ENCODE results near the gene PIK3C2B. TPM values are rescaled to one million over a fixed set of nuclear protein-coding genes. Genes with fewer than 3 reads are reported as not detected.

PIK3C2B gene
- total RNA-seq, 1 experiment from 2014 or later: 24.7 TPM

DNA sequence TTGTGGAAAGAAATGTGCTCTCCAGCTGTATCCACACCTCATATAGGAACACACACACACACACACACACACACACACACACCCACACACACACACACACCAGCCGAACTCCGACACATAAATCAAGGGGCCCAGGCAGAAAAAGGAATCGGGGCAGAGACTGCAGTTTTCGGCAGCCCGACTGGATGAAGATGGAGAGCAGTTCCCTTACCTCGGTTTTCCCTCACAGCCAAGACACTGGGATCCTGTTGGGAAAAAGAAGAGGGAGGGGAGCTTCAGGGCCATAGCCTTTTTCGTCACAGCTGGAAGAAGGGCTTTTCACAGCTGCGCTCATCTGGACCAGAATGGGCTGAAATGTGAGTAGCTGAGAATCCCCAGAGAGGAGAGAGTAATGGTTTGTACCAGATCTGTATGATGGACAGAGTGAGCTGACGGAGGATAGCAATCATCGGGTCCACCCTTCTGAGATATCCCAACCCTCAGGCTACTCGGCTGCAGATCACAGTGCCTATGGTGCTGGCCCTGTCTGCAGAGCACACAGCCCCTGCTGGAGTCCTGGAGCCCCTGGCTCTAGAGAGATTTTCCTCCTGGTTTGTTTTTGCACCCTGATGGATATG, 37.7 kb downstream of the PIK3C2B start:
- Mint-ChIP-seq H3K9me3 (ENCODE audit: unreplicated experiment) (no peaks in the 10 kb centered on the region), H3K36me3 (ENCODE audit: insufficient read depth, unreplicated experiment) (peaks cover 14% of the 10 kb centered on the region), H3K4me3 (ENCODE audit: unreplicated experiment) (no peak overlapping the region), H3K27me3 (ENCODE audit: insufficient read depth, unreplicated experiment) (no peaks in the 10 kb centered on the region), H3K27ac (ENCODE audit: unreplicated experiment) (no peak overlapping the region), H3K4me1 (ENCODE audit: low read depth, unreplicated experiment) (no peaks in the 10 kb centered on the region)
- ChIA-PET POLR2A (no interaction called here), CTCF (no interaction called here)
- no peaks in the 10 kb centered on the region for H3K27me3 ChIP-seq (replicated peaks; ENCODE audit: control insufficient read depth, insufficient read depth, low read length)
- no peaks in the 10 kb centered on the region; the same call in 1 of the 2 replicates for H3K4me1 ChIP-seq
- TF ChIP-seq, protein P1, sequence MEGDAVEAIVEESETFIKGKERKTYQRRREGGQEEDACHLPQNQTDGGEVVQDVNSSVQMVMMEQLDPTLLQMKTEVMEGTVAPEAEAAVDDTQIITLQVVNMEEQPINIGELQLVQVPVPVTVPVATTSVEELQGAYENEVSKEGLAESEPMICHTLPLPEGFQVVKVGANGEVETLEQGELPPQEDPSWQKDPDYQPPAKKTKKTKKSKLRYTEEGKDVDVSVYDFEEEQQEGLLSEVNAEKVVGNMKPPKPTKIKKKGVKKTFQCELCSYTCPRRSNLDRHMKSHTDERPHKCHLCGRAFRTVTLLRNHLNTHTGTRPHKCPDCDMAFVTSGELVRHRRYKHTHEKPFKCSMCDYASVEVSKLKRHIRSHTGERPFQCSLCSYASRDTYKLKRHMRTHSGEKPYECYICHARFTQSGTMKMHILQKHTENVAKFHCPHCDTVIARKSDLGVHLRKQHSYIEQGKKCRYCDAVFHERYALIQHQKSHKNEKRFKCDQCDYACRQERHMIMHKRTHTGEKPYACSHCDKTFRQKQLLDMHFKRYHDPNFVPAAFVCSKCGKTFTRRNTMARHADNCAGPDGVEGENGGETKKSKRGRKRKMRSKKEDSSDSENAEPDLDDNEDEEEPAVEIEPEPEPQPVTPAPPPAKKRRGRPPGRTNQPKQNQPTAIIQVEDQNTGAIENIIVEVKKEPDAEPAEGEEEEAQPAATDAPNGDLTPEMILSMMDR (IDR thresholded peaks at IDR 0.05; ENCODE audit: insufficient read depth in 1 of 2, low read depth in 1 of 2, low read length in 1 of 2, severe bottlenecking in 1 of 2, unreplicated experiment in 1 of 2): no peak
- H3K9me3 ChIP-seq: no peaks in the 10 kb centered on the region
- intact Hi-C loops (cut with micrococcal nuclease; ENCODE audit: unreplicated experiment): no loop called here
- no TSS peak for BruUV-seq (replicated peaks)
- DNase-seq: no peak
- H3K36me3 ChIP-seq (ENCODE audit: control insufficient read depth, insufficient read depth, low read length): no peaks in the 10 kb centered on the region; the same call in 1 of the 2 replicates
- H3K4me3 ChIP-seq (ENCODE audit: low read depth, low read length): no peak overlapping the region

DNA sequence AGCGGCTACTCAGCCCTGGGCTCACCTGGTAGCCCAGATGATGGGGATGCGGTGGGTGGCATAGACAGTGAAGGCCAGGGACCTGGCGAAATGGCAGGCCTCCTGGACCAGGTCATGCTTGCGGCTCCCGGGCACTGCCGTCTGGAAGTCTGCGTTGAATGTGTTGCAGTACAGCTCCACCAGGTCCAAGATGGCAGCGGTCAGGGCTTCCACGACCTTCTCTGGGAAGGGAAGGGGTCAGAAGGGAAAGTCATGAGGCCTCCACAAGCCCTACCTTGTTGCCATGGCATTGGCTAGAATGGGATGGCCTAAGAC, 38.8 kb downstream of the PIK3C2B start:
- H3K27me3 Mint-ChIP-seq (ENCODE audit: insufficient read depth, unreplicated experiment): no peaks in the 10 kb centered on the region
- H3K4me3 ChIP-seq (ENCODE audit: low read depth, low read length): no peak overlapping the region

DNA sequence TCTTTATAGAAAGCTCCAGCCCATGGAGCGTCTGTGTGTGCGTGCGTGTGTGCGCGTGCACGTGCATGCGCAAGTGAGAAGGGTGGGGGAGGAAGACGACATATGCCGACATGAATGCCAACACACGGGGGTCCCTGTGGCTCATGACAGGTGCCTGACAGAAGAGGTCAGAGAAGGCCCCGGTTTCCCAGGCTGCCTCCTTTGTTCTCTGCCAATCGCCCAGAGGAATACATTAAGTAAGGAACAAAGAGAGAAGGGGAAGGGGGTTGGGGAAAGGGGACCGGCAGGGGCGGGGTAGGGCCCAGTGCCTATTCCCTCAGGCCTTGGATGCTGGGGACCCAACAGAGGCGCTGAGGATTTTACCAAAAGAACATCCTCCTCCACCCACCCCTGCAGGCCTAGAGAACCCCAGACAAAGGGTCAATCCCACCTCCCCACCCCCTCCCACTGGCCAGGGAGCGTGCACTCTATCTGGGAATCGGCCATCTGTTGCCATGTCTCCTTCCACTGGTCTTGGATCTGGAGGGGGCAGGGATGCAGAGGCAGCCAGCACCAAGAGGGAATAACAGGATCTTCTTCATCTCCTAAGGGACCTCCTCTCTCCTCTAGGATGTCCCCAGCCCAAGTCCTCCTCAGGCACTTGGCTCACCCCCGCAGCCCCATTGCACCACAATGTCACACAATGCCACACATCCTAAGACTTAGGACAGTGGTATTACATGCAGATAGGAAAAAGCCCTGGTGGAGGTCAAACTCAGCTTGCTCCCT, 39.4 kb downstream of the PIK3C2B start:
- Mint-ChIP-seq H3K9me3 (ENCODE audit: unreplicated experiment) (no peaks in the 10 kb centered on the region), H3K4me3 (ENCODE audit: unreplicated experiment) (no peak overlapping the region), H3K4me1 (ENCODE audit: low read depth, unreplicated experiment) (peaks cover 4% of the 10 kb centered on the region), H3K36me3 (ENCODE audit: insufficient read depth, unreplicated experiment) (peaks cover 22% of the 10 kb centered on the region), H3K27me3 (ENCODE audit: insufficient read depth, unreplicated experiment) (no peaks in the 10 kb centered on the region), H3K27ac (ENCODE audit: unreplicated experiment) (no peak overlapping the region)
- intact Hi-C loops (cut with micrococcal nuclease; ENCODE audit: unreplicated experiment): no loop called here
- Histone ChIP-seq H3K4me1 (peaks cover 14% of the 10 kb centered on the region), H3K4me3 (ENCODE audit: low read depth, low read length) (no peak overlapping the region), H3K27me3 (replicated peaks; ENCODE audit: control insufficient read depth, insufficient read depth, low read length) (no peaks in the 10 kb centered on the region), H3K36me3 (ENCODE audit: control insufficient read depth, insufficient read depth, low read length) (no peaks in the 10 kb centered on the region; the same call in 1 of the 2 replicates), H3K9me3 (no peaks in the 10 kb centered on the region)
- ChIA-PET CTCF (no interaction called here), POLR2A (no interaction called here)
- no TSS peak for BruUV-seq (replicated peaks)
- no peak for DNase-seq
- TF ChIP-seq, protein P1 (IDR thresholded peaks at IDR 0.05; ENCODE audit: insufficient read depth in 1 of 2, low read depth in 1 of 2, low read length in 1 of 2, severe bottlenecking in 1 of 2, unreplicated experiment in 1 of 2): no peak

More for the DNA sequence above, 38.8 kb downstream of the PIK3C2B start:
- TF ChIP-seq, protein P1 (IDR thresholded peaks at IDR 0.05; ENCODE audit: insufficient read depth in 1 of 2, low read depth in 1 of 2, low read length in 1 of 2, severe bottlenecking in 1 of 2, unreplicated experiment in 1 of 2): no peak
- CTCF ChIA-PET: no interaction called here
- peaks cover 11% of the 10 kb centered on the region for H3K4me1 ChIP-seq
- no peaks in the 10 kb centered on the region for H3K9me3 Mint-ChIP-seq (ENCODE audit: unreplicated experiment)
- no peak overlapping the region for H3K27ac Mint-ChIP-seq (ENCODE audit: unreplicated experiment)
- POLR2A ChIA-PET: no interaction called here
- no TSS peak for BruUV-seq (replicated peaks)
- H3K9me3 ChIP-seq: no peaks in the 10 kb centered on the region
- no peaks in the 10 kb centered on the region for H3K4me1 Mint-ChIP-seq (ENCODE audit: low read depth, unreplicated experiment)
- intact Hi-C loops (cut with micrococcal nuclease; ENCODE audit: unreplicated experiment): no loop called here
- no peak for DNase-seq
- H3K4me3 Mint-ChIP-seq (ENCODE audit: unreplicated experiment): no peak overlapping the region
- H3K36me3 ChIP-seq (ENCODE audit: control insufficient read depth, insufficient read depth, low read length): no peaks in the 10 kb centered on the region; the same call in 1 of the 2 replicates
- no peaks in the 10 kb centered on the region for H3K27me3 ChIP-seq (replicated peaks; ENCODE audit: control insufficient read depth, insufficient read depth, low read length)
- peaks cover 17% of the 10 kb centered on the region for H3K36me3 Mint-ChIP-seq (ENCODE audit: insufficient read depth, unreplicated experiment)
